ENCODE measurements around the gene HEXB.

HEXB gene

DNA sequence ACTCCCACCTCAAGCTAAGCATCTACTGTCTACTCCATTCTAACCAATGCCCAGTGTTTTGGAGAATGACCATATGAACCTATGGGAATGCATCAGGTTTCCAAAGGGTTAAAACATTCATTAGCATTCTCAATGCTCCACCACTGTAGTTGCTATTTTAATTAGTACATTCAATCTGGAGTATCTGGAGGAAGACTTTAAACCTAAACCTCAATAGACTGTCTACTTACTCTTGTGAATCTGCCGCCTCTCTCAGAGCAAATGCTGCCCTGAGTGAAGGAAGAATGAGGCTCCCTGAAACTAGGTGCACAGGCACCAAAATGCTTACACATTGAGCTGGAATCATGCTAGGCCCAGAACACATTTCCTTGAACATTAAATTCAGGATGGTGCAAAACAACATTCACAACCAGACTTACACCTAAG, 46.5 kb upstream of the HEXB start:
- no peak for TF ChIP-seq CTCF (IDR thresholded peaks at IDR 0.05; ENCODE audit: low read length)
- TF ChIP-seq EZH2phosphoT487 (IDR thresholded peaks at IDR 0.05; ENCODE audit: low read length), result no peak
- TF ChIP-seq EZH2 (optimal IDR thresholded peaks at IDR 0.05; ENCODE audit: low read depth, low read length), result no peak
- Histone ChIP-seq H3K4me3 (ENCODE audit: low read length) (peak overlapping the region; percentile 79; the same call in 1 of the 2 replicates), H3K9ac (ENCODE audit: low read length) (0 out of 2 replicates have a peak overlapping the region, but pooled peaks have one; percentile 55), H3K4me1 (ENCODE audit: low read length) (peaks cover 14% of the 10 kb centered on the region), H3K9me3 (replicated peaks; ENCODE audit: insufficient read depth, low read length) (no peaks in the 10 kb centered on the region), H4K20me1 (ENCODE audit: insufficient read depth, low read length) (no peaks in the 10 kb centered on the region), H2AFZ (ENCODE audit: low read length) (no peak overlapping the region), H3F3A (ENCODE audit: insufficient read depth, low read length) (peaks cover 22% of the 10 kb centered on the region), H3K4me2 (ENCODE audit: low read depth, low read length) (peak overlapping the region; percentile 99), H3K27me3 (replicated peaks; ENCODE audit: insufficient read depth, low read length) (no peaks in the 10 kb centered on the region), H3K27ac (ENCODE audit: low read length) (no peak overlapping the region), H3K9me2 (replicated peaks; ENCODE audit: insufficient read depth, low read length) (no peaks in the 10 kb centered on the region), H3K36me3 (replicated peaks; ENCODE audit: insufficient read depth, low read length) (no peaks in the 10 kb centered on the region), H3K79me2 (ENCODE audit: low read length) (peaks cover 39% of the 10 kb centered on the region)
- no peak for DNase-seq

DNA sequence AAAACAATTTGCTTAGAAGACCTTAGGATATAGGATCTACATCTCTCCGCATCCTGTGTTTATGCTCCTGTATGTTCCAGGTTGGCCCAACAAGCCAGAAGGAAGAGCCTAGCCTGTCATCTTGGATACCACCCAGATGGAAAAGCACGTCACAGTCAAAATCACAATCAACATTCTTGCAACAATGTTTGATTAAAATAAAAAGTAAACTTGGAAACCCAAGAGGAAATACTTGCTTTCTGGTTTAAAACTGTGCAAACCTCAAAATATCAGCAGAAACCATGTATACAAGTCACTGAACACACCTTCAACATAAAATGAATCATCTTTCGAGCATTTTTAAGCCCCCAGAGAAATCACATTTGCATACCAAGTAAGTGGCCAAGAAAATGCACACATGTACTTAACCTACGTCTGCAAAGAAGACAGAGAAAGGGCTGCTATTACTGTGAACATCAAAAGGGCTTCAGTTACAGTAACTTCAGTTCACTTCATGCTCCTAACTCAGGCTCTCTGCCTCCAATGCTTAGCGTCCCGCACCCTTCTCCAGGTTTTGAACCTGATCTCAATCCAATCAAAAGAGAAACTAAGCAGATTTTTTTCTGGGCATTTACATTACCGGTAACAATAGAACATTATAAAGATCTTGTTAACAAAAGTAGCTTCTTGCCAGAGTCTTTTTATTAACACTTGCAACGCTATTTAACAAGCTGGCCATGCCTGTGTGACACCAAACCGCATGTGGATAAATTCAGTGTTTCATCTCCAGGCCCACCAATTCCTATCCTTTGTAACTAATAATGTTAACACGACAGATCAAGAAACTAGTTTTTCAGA, 45.8 kb upstream of the HEXB start:
- peak overlapping the region; percentile 79 for H3K4me3 ChIP-seq (ENCODE audit: low read length)
- no peaks in the 10 kb centered on the region for H3K9me2 ChIP-seq (replicated peaks; ENCODE audit: insufficient read depth, low read length)
- no peaks in the 10 kb centered on the region for H3K36me3 ChIP-seq (replicated peaks; ENCODE audit: insufficient read depth, low read length)
- no peaks in the 10 kb centered on the region for H4K20me1 ChIP-seq (ENCODE audit: insufficient read depth, low read length)
- H3K9ac ChIP-seq (ENCODE audit: low read length), result peak overlapping the region; percentile 55; the same call in 1 of the 2 replicates
- TF ChIP-seq EZH2 (optimal IDR thresholded peaks at IDR 0.05; ENCODE audit: low read depth, low read length) (no peak), EZH2phosphoT487 (IDR thresholded peaks at IDR 0.05; ENCODE audit: low read length) (no peak), CTCF (IDR thresholded peaks at IDR 0.05; ENCODE audit: low read length) (no peak)
- peaks cover 39% of the 10 kb centered on the region for H3K79me2 ChIP-seq (ENCODE audit: low read length)
- H3K4me2 ChIP-seq (ENCODE audit: low read depth, low read length), result peak overlapping the region; percentile 99
- peak overlapping the region; percentile 46; the same call in 1 of the 2 replicates for H3K27ac ChIP-seq (ENCODE audit: low read length)
- DNase-seq, result peak; percentile 46
- no peaks in the 10 kb centered on the region for H3K9me3 ChIP-seq (replicated peaks; ENCODE audit: insufficient read depth, low read length)
- H3K4me1 ChIP-seq (ENCODE audit: low read length), result peaks cover 14% of the 10 kb centered on the region
- no peaks in the 10 kb centered on the region for H3K27me3 ChIP-seq (replicated peaks; ENCODE audit: insufficient read depth, low read length)
- peaks cover 22% of the 10 kb centered on the region for H3F3A ChIP-seq (ENCODE audit: insufficient read depth, low read length)
- H2AFZ ChIP-seq (ENCODE audit: low read length), result peak overlapping the region; percentile 80

GRCh38 chr5:74639807-74640449, 45.1 kb upstream of the HEXB start:
- H3K9ac ChIP-seq (ENCODE audit: low read length), result peak overlapping the region; percentile 55; the same call in 1 of the 2 replicates
- H3K4me1 ChIP-seq (ENCODE audit: low read length), result peaks cover 14% of the 10 kb centered on the region
- H3K27me3 ChIP-seq (replicated peaks; ENCODE audit: insufficient read depth, low read length), result no peaks in the 10 kb centered on the region
- peaks cover 22% of the 10 kb centered on the region for H3F3A ChIP-seq (ENCODE audit: insufficient read depth, low read length)
- DNase-seq, result peak; percentile 60
- peak overlapping the region; percentile 99 for H3K4me2 ChIP-seq (ENCODE audit: low read depth, low read length)
- peak overlapping the region; percentile 46; the same call in 1 of the 2 replicates for H3K27ac ChIP-seq (ENCODE audit: low read length)
- no peaks in the 10 kb centered on the region for H3K9me2 ChIP-seq (replicated peaks; ENCODE audit: insufficient read depth, low read length)
- H3K36me3 ChIP-seq (replicated peaks; ENCODE audit: insufficient read depth, low read length), result no peaks in the 10 kb centered on the region
- peak overlapping the region; percentile 79 for H3K4me3 ChIP-seq (ENCODE audit: low read length)
- no peaks in the 10 kb centered on the region for H4K20me1 ChIP-seq (ENCODE audit: insufficient read depth, low read length)
- no peaks in the 10 kb centered on the region for H3K9me3 ChIP-seq (replicated peaks; ENCODE audit: insufficient read depth, low read length)
- H2AFZ ChIP-seq (ENCODE audit: low read length), result peak overlapping the region; percentile 80
- TF ChIP-seq EZH2 (optimal IDR thresholded peaks at IDR 0.05; ENCODE audit: low read depth, low read length), result no peak
- TF ChIP-seq EZH2phosphoT487 (IDR thresholded peaks at IDR 0.05; ENCODE audit: low read length), result no peak
- no peak; the same call in 1 of the 2 replicates for TF ChIP-seq CTCF (IDR thresholded peaks at IDR 0.05; ENCODE audit: low read length)
- H3K79me2 ChIP-seq (ENCODE audit: low read length), result peaks cover 39% of the 10 kb centered on the region
